ENCODE measurements around the gene CAMKK2.

Gene CAMKK2

GRCh38 chr12:121226399-121226798, 70.1 kb downstream of the CAMKK2 start:
- no peaks in the 10 kb centered on the region for H3K36me3 ChIP-seq (ENCODE audit: low read depth)
- no peak overlapping the region for H3K27ac ChIP-seq (ENCODE audit: poor library complexity, severe bottlenecking)
- no peak for ATAC-seq (ENCODE audit: low read depth)
- TF ChIP-seq, protein P1, sequence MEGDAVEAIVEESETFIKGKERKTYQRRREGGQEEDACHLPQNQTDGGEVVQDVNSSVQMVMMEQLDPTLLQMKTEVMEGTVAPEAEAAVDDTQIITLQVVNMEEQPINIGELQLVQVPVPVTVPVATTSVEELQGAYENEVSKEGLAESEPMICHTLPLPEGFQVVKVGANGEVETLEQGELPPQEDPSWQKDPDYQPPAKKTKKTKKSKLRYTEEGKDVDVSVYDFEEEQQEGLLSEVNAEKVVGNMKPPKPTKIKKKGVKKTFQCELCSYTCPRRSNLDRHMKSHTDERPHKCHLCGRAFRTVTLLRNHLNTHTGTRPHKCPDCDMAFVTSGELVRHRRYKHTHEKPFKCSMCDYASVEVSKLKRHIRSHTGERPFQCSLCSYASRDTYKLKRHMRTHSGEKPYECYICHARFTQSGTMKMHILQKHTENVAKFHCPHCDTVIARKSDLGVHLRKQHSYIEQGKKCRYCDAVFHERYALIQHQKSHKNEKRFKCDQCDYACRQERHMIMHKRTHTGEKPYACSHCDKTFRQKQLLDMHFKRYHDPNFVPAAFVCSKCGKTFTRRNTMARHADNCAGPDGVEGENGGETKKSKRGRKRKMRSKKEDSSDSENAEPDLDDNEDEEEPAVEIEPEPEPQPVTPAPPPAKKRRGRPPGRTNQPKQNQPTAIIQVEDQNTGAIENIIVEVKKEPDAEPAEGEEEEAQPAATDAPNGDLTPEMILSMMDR (IDR thresholded peaks at IDR 0.05; ENCODE audit: poor library complexity, severe bottlenecking): no peak
- no peak for DNase-seq (ENCODE audit: low spot score)
- no peaks in the 10 kb centered on the region for H3K9me3 ChIP-seq (ENCODE audit: severe bottlenecking)
- H3K4me3 ChIP-seq (ENCODE audit: severe bottlenecking): no peak overlapping the region
- no peaks in the 10 kb centered on the region for H3K27me3 ChIP-seq (ENCODE audit: insufficient read depth, poor library complexity, severe bottlenecking)
- peaks cover 17% of the 10 kb centered on the region for H3K4me1 ChIP-seq (ENCODE audit: insufficient read depth, poor library complexity, severe bottlenecking)

DNA sequence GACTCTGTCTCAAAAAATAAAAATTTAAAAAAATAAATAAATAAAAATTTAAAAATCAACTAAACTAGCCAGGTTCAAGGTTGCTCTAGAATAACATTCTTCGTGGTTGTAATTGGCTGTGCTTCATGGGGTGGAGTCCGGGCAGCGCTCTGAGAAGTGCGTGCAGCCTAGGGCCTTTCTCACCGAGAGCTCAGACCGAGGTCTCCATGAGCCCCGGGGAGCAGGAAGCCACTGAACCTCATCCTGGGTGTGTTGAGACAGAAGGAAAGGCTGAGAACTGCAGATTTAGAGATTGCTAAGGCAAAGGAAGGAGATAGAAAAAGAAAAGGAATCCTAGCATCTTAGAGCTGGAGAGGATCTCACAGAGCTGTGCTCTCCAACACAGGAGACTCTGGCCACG, 71.9 kb downstream of the CAMKK2 start:
- H3K9me3 ChIP-seq (ENCODE audit: severe bottlenecking): no peaks in the 10 kb centered on the region
- no peak overlapping the region for H3K27ac ChIP-seq (ENCODE audit: poor library complexity, severe bottlenecking)
- H3K4me1 ChIP-seq (ENCODE audit: insufficient read depth, poor library complexity, severe bottlenecking): peaks cover 7% of the 10 kb centered on the region
- TF ChIP-seq, protein P1 (IDR thresholded peaks at IDR 0.05; ENCODE audit: poor library complexity, severe bottlenecking): no peak
- H3K27me3 ChIP-seq (ENCODE audit: insufficient read depth, poor library complexity, severe bottlenecking): no peaks in the 10 kb centered on the region
- no peaks in the 10 kb centered on the region for H3K36me3 ChIP-seq (ENCODE audit: low read depth)
- no peak overlapping the region for H3K4me3 ChIP-seq (ENCODE audit: severe bottlenecking)
- ATAC-seq (ENCODE audit: low read depth) (no peak), DNase-seq (ENCODE audit: low spot score) (no peak)

DNA sequence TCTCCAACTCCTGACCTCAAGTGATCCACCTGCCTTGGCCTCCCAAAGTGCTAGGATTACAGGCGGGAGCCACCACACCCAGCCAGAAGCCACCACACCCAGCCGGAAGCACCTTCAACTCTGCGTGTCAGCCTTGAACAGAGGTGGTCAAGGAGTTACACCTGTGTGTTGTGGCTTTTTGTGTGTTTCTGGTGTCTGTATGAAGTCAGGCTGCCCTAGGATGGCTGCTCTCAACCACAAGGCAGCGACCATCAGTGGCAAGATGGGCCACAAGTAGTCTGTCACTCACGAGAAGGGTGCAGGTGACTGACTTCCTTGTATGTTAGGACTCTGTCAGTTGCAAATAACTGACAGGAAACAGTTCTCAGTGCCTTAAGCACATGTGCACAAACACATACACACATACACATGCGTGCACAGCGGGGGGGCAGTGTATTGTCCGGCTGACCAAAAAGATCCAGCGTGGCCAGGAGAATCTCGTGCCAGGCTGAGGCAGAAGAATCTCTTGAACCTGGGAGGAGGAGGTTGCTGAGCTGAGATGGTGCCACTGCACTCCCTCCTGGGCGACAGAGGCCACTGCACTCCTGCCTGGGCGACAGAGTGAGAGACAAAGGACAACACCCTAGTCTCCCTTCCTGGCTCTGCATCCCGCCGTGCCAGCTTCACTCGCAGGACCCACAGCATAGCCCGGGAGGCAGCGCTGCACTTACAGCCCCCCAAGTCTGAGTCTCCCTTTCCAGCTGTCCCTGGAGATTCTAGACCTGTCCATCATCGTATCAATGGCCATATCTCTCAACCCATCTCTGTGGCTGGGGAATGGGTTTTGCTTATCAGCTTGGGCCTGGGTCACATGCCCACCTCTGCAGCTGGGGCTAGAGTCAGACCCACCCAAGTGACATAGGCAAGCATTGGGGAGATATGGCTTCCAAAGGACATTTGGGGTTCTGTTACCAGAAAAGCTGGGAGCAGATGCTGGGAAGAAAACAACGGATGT, 72.9 kb downstream of the CAMKK2 start:
- peaks cover 4% of the 10 kb centered on the region for H3K4me1 ChIP-seq (ENCODE audit: insufficient read depth, poor library complexity, severe bottlenecking)
- no peaks in the 10 kb centered on the region for H3K27me3 ChIP-seq (ENCODE audit: insufficient read depth, poor library complexity, severe bottlenecking)
- ATAC-seq (ENCODE audit: low read depth) (no peak), DNase-seq (ENCODE audit: low spot score) (no peak)
- no peak overlapping the region for H3K4me3 ChIP-seq (ENCODE audit: severe bottlenecking)
- TF ChIP-seq, protein P1 (IDR thresholded peaks at IDR 0.05; ENCODE audit: poor library complexity, severe bottlenecking): no peak
- H3K9me3 ChIP-seq (ENCODE audit: severe bottlenecking): no peaks in the 10 kb centered on the region
- no peaks in the 10 kb centered on the region for H3K36me3 ChIP-seq (ENCODE audit: low read depth)
- H3K27ac ChIP-seq (ENCODE audit: poor library complexity, severe bottlenecking): no peak overlapping the region

- H3K36me3 ChIP-seq (ENCODE audit: low read depth): no peaks in the 10 kb centered on the region
- no peaks in the 10 kb centered on the region for H3K27me3 ChIP-seq (ENCODE audit: insufficient read depth, poor library complexity, severe bottlenecking)
- no peak overlapping the region for H3K4me3 ChIP-seq (ENCODE audit: severe bottlenecking)
- TF ChIP-seq, protein P1 (IDR thresholded peaks at IDR 0.05; ENCODE audit: poor library complexity, severe bottlenecking): no peak
- peaks cover 4% of the 10 kb centered on the region for H3K4me1 ChIP-seq (ENCODE audit: insufficient read depth, poor library complexity, severe bottlenecking)
- no peak for ATAC-seq (ENCODE audit: low read depth)
- no peak for DNase-seq (ENCODE audit: low spot score)
- H3K9me3 ChIP-seq (ENCODE audit: severe bottlenecking): no peaks in the 10 kb centered on the region
- H3K27ac ChIP-seq (ENCODE audit: poor library complexity, severe bottlenecking): no peak overlapping the region
Measured at GRCh38 chr12:121222847-121223246, 73.7 kb downstream of the CAMKK2 start.

Measured in RWPE2 (cell line).